GM19463 (cell line): ENCODE data around the gene PPFIA4.
A peak's percentile ranks its signal among the peaks of the same experiment; 100 is the strongest.
"Not testable (repeated sequence)": the region's sequence is repeated elsewhere in the genome, so short reads cannot be mapped to it uniquely, and the experiment has no call there.

Experiments used
- ATAC-seq: cut with Tn5 transposase; IDR thresholded peaks from one replicate; pipeline ENCODE4 v1.9.1; 2021; ENCODE audit warnings: mild to moderate bottlenecking, moderate library complexity; ENCODE audit not compliant: unreplicated experiment

PPFIA4 gene

DNA sequence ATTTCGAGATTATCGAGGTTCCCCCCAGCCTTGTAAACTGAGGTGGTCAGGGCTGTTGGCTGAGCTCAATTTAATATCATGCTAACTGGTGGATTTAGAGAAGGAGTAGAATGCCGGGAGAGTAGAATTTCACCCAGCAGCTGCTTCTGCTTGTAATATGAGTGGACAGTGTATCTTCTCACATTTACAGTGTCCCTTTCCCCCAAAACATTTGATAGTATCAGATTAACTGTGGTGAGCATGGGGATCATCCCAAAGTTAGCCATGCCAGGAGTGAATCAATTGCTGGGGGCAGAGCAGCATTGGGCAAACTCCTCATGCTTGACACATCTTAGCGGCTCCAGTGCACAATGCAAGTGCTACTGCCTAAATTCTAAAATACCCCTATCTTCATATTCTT lies 9.2 kb upstream of the PPFIA4 start:
- no peak for ATAC-seq

- no peak for ATAC-seq
Observed at GRCh38 chr1:203017692-203018091, 8.6 kb upstream of the PPFIA4 start.

DNA sequence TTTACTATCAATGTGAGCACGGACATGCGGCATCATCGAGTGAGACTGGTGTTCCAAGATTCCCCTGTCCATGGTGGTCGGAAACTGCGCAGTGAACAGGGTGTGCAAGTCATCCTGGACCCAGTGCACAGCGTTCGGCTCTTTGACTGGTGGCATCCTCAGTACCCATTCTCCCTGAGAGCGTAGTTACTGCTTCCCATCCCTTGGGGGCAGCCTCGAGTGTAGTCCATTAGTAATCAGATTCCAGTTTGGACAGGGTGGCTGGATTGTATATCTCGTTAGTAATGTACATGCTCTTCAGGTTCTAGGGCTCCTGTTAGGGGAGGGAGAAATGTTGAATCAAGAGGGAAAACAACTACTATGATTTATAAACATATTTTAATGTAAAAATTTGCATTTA lies 3.4 kb upstream of the PPFIA4 start:
- ATAC-seq, result not testable (repeated sequence)

DNA sequence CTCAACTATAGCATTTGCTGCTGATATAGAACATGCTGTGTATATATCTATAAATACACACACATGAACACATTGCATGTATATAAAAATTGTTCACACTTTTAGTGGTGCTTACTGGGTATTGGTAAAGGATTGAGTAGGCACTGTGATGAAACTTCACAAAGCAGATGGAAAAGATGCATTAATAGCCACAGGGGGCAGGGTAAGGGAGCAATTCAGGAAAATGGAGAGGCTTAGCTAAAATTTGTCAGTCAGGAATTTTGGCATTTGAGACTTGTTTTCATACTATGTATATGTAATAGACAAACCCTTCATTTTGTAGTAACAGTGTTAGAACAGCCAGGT lies 633 bp upstream of the PPFIA4 start:
- no peak for ATAC-seq

DNA sequence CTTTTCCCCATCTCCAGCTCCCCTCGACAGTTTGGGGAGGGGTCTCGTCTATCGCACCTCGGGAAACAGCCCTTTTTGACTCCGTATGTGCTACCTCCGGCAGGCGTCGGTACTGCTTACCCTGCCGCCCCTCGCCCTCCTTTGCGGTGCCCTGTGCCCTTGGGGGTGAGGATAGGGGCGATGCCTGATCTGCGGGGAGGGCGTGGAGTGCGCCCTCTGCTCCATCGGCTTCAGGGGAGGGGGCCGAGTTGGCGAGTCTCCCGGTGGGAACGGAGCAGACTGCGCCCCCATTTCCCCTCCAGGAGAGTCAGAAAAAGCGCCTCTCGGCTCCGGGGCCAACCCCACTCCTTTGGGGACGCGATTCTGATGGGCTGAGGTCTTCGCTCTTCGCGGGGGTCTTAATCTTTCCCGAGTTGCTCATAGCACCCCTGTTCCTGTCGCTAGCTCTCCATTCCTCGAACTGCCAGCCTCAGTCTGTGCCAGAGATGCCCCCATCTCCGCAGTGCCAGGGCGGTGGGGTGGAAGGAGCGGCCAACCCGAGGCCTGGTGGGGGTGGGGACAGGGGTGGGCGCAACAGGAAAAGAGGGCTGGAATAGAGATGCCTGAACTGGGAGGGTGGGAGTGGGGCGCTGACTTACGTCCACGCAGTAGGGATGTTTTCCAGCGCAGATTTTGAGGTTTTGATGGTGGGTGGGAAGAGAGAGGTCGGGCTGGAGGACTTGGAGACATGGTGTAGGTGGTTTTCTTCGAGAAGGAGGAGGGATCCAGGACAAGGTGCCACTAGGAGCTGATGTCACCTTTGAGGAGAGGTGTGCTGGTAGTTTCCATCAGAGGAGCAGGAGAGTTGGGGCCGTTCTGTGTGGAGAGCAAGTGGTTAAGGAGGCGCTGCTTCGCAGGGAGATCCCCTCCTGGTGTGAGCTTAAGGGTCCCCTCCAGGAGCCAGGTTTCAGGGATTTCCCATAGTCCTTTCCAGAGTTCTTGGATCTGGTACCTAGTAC lies 674 bp downstream of the PPFIA4 start:
- no peak for ATAC-seq

GRCh38 chr1:203028067-203028783 lies 1.9 kb downstream of the PPFIA4 start:
- no peak for ATAC-seq

GRCh38 chr1:203028784-203029553 lies 2.7 kb downstream of the PPFIA4 start:
- ATAC-seq, result no peak

- ATAC-seq, result no peak
Observed at GRCh38 chr1:203031467-203031866, 5.2 kb downstream of the PPFIA4 start.

GRCh38 chr1:203033287-203033686 lies 7.0 kb downstream of the PPFIA4 start:
- no peak for ATAC-seq

GRCh38 chr1:203033917-203034316 lies 7.6 kb downstream of the PPFIA4 start:
- no peak for ATAC-seq

GRCh38 chr1:203034422-203035110 lies 8.3 kb downstream of the PPFIA4 start:
- no peak for ATAC-seq

GRCh38 chr1:203035111-203036000 lies 9.1 kb downstream of the PPFIA4 start:
- no peak for ATAC-seq

DNA sequence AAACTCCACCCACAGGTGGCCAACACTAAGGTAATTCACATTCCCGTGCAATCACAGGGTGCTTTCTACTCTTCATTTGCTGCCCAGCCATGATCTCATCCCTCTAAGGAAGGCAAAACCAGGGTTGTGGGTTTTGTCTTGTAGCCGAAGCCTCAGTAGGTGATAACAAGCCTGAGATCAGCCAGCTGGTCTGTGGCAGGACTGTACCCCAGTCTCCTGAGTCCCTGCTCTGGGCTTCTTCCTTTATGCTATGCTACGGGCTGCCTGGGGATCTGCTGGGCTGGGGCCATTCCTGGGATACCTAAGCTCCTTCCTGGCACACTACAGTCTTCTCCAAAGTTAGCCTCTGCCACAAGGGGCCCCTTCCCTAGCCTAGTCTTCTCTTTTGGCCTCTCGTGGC lies 9.8 kb downstream of the PPFIA4 start:
- no peak for ATAC-seq

- ATAC-seq, result no peak
Observed at GRCh38 chr1:203036537-203036936, 10.2 kb downstream of the PPFIA4 start.

GRCh38 chr1:203037509-203038190 lies 11.4 kb downstream of the PPFIA4 start:
- ATAC-seq, result no peak

DNA sequence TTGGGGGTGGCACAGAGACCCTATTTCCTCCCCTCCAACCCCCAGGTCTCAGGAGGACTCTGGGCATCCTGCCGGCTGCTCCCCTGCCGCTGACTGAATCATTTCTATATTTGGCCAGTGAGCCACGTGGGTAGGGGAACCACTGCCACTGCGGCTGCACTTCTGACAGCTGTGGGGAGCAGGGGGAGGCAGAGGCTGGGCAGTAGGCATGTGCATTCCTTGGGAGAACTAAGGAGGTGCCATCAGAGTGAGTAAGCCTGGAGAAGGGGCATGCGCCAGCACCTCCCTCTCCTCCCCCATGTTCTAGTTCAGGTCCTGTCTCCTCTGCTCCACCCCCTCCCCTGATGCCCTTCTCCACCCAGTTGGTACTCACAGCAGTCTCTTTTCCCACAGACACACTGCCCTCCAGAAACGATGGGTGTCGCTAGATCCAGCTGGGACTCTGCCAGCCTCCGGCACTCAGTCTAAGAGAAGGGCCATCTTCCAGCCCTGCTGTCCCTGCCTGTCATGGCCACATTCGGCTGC lies 12.0 kb downstream of the PPFIA4 start:
- ATAC-seq, result peak; percentile 74

- ATAC-seq, result no peak
Observed at GRCh38 chr1:203038891-203039608, 12.8 kb downstream of the PPFIA4 start.
